ENCODE measurements around the gene BACH2.

- TF ChIP-seq CTCF (IDR thresholded peaks at IDR 0.05) (no peak), POLR2A (IDR thresholded peaks at IDR 0.05) (no peak), EP300 (IDR thresholded peaks at IDR 0.05) (no peak)
Measured at GRCh38 chr6:90065173-90065572, 231.5 kb downstream of the BACH2 start.
